ENCODE measurements around the gene PIK3R6. TPM values are rescaled to one million over a fixed set of nuclear protein-coding genes. Genes with fewer than 3 reads are reported as not detected.

PIK3R6 gene
- total and polyA plus RNA-seq, 10 of the 15 experiments (the other 5 are each of a cell fraction or from before 2014, with no cell fraction given): 6.7 to 146 (median 68.2) TPM

- TF ChIP-seq SREBF1 (IDR thresholded peaks at IDR 0.05; ENCODE audit: low read length) (no peak), JUNB (IDR thresholded peaks at IDR 0.05) (peak; percentile 84), NFYB (IDR thresholded peaks at IDR 0.05; ENCODE audit: insufficient read depth, low read depth, low read length) (peak; percentile 82), TARDBP (IDR thresholded peaks at IDR 0.05; ENCODE audit: borderline replicate concordance) (no peak; the same call in 1 of the 2 replicates), JUND (IDR thresholded peaks at IDR 0.05; ENCODE audit: low read depth, low read length) (peak; percentile 19; the same call in 1 of the 2 replicates), FOS (IDR thresholded peaks at IDR 0.05; ENCODE audit: borderline replicate concordance, extremely low read depth, insufficient read length) (peak; percentile 53), SMARCA5 (IDR thresholded peaks at IDR 0.05) (0 out of 2 replicates have a peak, but pooled peaks have one; percentile 82), ZNF622 (IDR thresholded peaks at IDR 0.05) (no peak), ATF2 (IDR thresholded peaks at IDR 0.05; ENCODE audit: low read length) (no peak; the same call in none of the 2 replicates), SPI1 (IDR thresholded peaks at IDR 0.05; ENCODE audit: borderline replicate concordance, insufficient read depth, low read depth, low read length) (peak; percentile 95), MTA3 (IDR thresholded peaks at IDR 0.05; ENCODE audit: borderline replicate concordance, low read length) (no peak), POLR2A (IDR thresholded peaks at IDR 0.05; ENCODE audit: low read depth, low read length) (peak; percentile 71), KDM1A (IDR thresholded peaks at IDR 0.05; ENCODE audit: borderline replicate concordance) (no peak), SMC3 (IDR thresholded peaks at IDR 0.05; ENCODE audit: borderline replicate concordance, low read length) (no peak), SKIL (IDR thresholded peaks at IDR 0.05; ENCODE audit: low read depth, poor library complexity, severe bottlenecking) (no peak), EZH2 (IDR thresholded peaks at IDR 0.05; ENCODE audit: borderline replicate concordance, control insufficient read depth, low read depth, low read length) (no peak), IRF4 (IDR thresholded peaks at IDR 0.05; ENCODE audit: low read depth, low read length) (peak; percentile 83), EED (IDR thresholded peaks at IDR 0.05; ENCODE audit: low read depth) (peak; percentile 75), NRF1 (conservative IDR thresholded peaks at IDR 0.05; ENCODE audit: low read depth, low read length) (no peak), EP300 (IDR thresholded peaks at IDR 0.05; ENCODE audit: borderline replicate concordance in 1 of 2, control insufficient read depth in 1 of 2, low read depth in 2 of 2, low read length in 2 of 2) (peak; percentile 56 to 62; a peak in 3 of 4 replicates), MEF2B (IDR thresholded peaks at IDR 0.05; ENCODE audit: partially characterized antibody, poor library complexity, severe bottlenecking) (peak; percentile 73), SIX5 (IDR thresholded peaks at IDR 0.05; ENCODE audit: low read depth, low read length, severe bottlenecking) (no peak), CREM (IDR thresholded peaks at IDR 0.05; ENCODE audit: low read depth) (peak; percentile 81), NFYA (IDR thresholded peaks at IDR 0.05; ENCODE audit: borderline replicate concordance, low read depth, low read length) (no peak), ESRRA (IDR thresholded peaks at IDR 0.05; ENCODE audit: low read length) (no peak), TCF12 (IDR thresholded peaks at IDR 0.05; ENCODE audit: low read depth, low read length) (no peak)
- TF ChIP-seq, protein P1, sequence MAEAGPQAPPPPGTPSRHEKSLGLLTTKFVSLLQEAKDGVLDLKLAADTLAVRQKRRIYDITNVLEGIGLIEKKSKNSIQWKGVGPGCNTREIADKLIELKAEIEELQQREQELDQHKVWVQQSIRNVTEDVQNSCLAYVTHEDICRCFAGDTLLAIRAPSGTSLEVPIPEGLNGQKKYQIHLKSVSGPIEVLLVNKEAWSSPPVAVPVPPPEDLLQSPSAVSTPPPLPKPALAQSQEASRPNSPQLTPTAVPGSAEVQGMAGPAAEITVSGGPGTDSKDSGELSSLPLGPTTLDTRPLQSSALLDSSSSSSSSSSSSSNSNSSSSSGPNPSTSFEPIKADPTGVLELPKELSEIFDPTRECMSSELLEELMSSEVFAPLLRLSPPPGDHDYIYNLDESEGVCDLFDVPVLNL (IDR thresholded peaks at IDR 0.05; ENCODE audit: low read depth, low read length): no peak
Observed at GRCh38 chr17:8806926-8807550, 60.4 kb downstream of the PIK3R6 start (continued).

Measured in GM12878 (cell line).